B cell (primary cell): ENCODE results near the gene HBA2.
"Not testable (repeated sequence)": the region's sequence is repeated elsewhere in the genome, so short reads cannot be mapped to it uniquely, and the experiment has no call there.

Source experiments
- EZH2 ChIP-seq: IDR thresholded peaks from 2 replicates; pipeline ENCODE4 v1.6.1; 2012; ENCODE audit warnings: borderline replicate concordance, low read depth, mild to moderate bottlenecking, moderate library complexity, low read length; ENCODE audit not compliant: insufficient read depth, poor library complexity, severe bottlenecking
- TF ChIP-seq, protein P1 (sequence below): fragments of 200-600 bp; IDR thresholded peaks from one replicate; pipeline ENCODE4 v1.8.0; 2022; ENCODE audit warnings: antibody characterized with exemption, mild to moderate bottlenecking

DNA sequence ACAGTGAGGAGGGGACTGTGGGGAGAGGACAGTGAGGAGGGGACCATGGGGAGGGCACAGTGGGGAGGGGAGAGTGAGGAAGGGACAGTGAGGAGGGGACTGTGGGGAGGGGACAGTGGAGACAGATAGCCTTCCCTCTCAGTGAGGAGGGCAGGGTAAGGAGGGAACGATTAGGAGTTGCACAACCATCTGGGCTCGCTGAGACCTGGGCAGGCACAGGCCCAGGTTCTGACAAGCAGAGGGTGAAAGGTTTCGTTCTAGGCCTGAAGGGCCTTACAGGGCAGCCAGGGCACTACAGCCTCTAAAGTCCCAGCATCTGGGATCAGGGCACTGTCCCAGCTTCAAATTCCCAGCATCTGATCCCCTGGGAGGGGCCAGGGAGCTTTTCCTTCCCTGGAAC lies 9.0 kb upstream of the HBA2 start:
- TF ChIP-seq, protein P1, sequence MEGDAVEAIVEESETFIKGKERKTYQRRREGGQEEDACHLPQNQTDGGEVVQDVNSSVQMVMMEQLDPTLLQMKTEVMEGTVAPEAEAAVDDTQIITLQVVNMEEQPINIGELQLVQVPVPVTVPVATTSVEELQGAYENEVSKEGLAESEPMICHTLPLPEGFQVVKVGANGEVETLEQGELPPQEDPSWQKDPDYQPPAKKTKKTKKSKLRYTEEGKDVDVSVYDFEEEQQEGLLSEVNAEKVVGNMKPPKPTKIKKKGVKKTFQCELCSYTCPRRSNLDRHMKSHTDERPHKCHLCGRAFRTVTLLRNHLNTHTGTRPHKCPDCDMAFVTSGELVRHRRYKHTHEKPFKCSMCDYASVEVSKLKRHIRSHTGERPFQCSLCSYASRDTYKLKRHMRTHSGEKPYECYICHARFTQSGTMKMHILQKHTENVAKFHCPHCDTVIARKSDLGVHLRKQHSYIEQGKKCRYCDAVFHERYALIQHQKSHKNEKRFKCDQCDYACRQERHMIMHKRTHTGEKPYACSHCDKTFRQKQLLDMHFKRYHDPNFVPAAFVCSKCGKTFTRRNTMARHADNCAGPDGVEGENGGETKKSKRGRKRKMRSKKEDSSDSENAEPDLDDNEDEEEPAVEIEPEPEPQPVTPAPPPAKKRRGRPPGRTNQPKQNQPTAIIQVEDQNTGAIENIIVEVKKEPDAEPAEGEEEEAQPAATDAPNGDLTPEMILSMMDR: not testable (repeated sequence)
- TF ChIP-seq EZH2: not testable (repeated sequence)
